ENCODE measurements around the gene ANG.
A peak's percentile ranks its signal among the peaks of the same experiment; 100 is the strongest.

- TF ChIP-seq, protein P1, sequence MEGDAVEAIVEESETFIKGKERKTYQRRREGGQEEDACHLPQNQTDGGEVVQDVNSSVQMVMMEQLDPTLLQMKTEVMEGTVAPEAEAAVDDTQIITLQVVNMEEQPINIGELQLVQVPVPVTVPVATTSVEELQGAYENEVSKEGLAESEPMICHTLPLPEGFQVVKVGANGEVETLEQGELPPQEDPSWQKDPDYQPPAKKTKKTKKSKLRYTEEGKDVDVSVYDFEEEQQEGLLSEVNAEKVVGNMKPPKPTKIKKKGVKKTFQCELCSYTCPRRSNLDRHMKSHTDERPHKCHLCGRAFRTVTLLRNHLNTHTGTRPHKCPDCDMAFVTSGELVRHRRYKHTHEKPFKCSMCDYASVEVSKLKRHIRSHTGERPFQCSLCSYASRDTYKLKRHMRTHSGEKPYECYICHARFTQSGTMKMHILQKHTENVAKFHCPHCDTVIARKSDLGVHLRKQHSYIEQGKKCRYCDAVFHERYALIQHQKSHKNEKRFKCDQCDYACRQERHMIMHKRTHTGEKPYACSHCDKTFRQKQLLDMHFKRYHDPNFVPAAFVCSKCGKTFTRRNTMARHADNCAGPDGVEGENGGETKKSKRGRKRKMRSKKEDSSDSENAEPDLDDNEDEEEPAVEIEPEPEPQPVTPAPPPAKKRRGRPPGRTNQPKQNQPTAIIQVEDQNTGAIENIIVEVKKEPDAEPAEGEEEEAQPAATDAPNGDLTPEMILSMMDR (IDR thresholded peaks at IDR 0.05; ENCODE audit: insufficient read depth, low read depth, low read length), result peak; percentile 75
- TF ChIP-seq EZH2 (IDR thresholded peaks at IDR 0.05; ENCODE audit: insufficient read depth, low read length), result no peak
Observed at GRCh38 chr14:20697273-20698017, 8.9 kb downstream of the ANG start.
